CD4-positive, alpha-beta T cell treated with Interleukin-17A for 4 hours (primary cell): Measurements from ENCODE around the gene LRRC43.
A peak's percentile ranks its signal among the peaks of the same experiment; 100 is the strongest.
"Not testable (repeated sequence)": the region's sequence is repeated elsewhere in the genome, so short reads cannot be mapped to it uniquely, and the experiment has no call there.

Experiments
- DNase-seq: peaks from one replicate; pipeline ENCODE4 v3.0.0-alpha.2; 2020; ENCODE audit warnings: mixed read lengths

The LRRC43 gene

DNA sequence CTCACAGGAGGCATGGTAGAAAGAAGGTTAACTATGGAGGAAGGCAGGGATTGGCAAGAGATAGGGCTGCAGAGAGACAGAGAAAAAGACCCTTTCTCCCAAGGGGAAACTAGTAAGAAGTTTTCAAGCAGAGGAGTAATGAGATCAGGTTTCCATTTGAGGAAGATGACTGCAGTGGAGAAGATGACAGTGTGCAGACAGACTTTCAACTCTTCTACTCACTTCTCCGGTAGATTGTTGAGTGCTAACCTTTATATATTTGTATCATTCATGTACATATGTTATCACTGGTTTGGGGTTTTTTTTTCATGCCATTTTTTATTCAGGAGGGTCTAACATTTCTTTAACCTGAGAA, 14.7 kb downstream of the LRRC43 start:
- DNase-seq: no peak

DNA sequence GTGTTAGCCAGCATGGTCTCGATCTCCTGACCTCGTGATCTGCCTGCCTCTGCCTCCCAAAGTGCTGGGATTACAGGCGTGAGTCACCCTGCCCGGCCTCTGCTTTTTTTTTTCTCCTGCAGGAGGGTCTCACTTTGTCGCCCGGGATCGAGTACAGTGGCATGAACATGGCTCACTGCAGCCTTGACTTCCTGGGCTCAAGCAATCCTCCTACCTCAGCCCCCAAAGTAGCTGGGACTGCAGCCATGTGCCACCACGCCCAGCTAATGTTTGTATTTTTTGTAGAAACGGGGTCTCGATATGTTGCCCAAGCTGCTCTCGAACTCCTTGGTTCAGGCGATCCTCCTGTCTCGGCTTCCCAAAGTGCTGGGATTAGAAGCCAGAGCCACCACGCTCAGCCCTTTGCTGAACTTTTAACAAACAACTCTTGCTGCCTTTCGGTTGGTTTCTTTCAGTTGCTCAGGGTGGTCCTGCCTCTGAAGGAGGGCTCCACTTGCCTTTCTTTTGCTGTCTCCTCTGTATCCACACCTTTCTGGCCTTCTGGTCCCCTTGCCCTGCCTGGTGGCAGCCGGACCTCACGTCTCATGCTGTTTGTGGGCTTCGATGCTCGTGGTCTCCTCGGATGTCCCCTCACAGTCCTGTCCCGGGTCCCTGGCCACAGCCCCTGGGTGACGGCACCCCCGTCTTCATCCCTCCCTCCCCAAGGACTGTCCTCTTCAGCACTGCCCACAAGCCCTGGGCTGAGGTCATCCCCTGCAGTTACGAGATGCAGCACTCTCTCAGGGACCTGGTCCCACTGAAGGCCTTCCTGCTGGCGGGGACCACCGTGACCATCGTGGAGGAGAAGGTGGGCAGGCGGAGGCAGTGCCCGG, 16.8 kb downstream of the LRRC43 start:
- no peak for DNase-seq

DNA sequence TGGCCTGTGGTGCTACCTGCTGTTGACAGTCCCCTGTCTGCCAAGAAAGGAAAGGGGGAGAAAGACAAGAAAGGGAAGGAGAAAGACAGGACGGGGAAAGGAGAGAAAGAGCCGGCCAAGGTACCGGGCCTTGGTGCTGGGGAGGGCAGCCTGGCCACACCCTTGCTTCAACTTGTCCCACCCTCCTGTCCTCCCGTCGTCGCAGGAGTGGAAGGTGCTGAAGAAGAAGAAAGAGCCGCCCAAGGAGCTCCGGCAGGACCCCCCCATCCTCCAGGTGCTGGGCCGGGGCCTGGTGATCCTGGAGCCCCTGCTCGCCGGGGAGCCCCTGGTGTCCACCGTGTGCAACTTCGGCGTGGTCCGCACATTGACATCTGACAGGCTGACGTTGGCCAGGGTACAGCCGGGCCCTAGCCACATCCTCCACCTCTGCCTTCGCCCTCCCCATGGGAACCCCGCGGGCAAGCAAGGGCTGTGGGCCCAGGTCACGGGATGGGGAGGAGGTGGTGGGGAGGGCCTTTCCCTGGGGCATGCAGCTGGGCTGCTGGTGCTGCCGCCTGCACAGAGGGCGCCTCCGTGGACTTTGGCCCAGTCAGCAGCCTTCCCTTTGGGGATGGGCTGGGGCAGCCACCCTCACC, 17.7 kb downstream of the LRRC43 start:
- DNase-seq: no peak

DNA sequence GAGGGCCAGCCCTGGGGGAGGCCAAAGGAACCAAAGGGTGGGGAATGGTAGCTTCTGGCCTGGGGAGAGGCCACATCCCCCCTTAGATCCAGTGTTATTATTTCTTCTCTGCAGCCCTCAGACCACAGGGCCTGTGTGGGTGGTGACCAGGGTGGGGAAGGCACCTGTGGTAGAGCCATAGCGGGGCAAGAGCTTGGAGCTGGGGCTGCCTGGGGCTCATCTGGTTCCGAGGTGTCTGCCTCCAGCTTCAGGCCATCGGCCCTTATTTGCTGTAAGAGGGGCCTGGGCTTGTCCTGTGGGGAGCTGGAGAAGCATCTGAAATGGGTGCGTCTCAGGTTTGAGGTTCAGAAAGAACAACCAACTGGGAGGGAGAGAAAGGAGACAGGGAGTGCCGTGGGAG, 18.5 kb downstream of the LRRC43 start:
- DNase-seq: no peak

DNA sequence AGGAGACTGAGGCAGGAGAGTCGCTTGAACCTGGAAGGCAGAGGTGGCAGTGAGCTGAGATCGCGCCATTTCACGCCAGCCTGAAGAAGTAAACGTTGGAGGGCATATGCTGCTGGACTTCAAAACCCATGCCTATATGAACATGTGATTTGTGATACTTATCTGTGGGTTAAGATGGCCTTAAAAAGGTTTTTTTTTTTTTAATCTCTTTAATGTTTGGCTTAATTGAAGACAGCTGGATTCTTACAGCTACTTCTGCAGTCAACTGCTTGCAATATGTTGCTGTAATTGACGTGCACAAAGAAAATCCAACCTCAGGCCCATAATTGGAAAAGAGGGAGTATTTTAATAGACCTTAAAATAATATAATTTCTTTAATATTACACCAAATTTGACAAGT, 19.1 kb downstream of the LRRC43 start:
- no peak for DNase-seq

DNA sequence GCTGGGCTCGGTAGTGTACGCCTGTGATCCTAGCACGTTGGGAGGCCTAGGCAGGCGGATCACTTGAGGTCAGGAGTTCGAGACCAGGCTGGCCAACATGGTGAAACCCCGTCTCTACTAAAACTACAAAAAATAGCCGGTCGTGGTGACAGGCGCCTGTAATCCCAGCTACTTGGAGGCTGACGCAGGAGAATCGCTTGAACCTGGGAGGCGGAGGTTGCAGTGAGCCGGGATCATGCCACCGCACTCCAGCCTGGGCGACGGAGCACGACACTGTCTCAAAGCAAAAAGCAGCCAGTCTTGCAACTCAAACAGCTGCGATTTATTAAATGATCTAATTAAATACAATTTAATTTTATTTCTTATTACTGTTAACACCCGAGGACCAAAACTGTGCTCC, 19.9 kb downstream of the LRRC43 start:
- DNase-seq: not testable (repeated sequence)

DNA sequence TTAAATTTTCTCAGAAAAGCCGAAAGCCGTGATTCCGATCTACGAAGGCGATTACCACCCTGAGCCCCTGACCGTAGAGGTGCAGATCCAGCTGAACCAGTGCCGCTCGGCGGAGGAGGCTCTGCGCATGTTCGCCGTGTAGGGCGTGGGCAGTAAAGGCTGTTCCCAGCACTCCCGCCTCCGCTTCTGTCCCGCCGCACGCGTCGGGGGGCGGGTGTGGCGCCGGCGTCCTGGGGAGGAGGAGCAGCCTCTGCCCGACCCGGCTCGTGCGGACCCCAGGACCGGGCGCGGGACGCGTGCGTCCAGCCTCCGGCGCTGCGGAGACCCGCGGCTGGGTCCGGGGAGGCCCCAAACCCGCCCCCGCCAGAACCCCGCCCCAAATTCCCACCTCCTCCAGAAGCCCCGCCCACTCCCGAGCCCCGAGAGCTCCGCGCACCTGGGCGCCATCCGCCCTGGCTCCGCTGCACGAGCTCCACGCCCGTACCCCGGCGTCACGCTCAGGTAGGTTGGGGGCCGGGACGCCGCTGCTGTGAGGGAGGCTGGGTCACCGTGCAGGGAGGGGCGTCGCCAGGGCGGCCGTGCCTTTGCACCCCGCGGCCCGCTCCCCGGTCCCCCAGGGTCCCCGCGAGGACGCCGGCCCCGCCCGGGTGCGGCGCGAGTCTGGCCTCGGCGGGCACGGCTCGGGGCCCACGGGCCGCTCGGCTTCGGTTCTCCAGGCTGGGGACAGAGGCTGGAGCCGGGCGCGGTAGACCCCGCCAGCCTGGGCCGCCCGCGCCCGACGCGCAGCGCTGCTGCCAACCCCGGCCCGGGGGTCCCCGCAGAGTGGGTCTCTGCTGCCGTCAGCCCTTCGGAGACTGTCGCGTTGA, 20.6 kb downstream of the LRRC43 start, which contains the start of gene B3GNT4:
Gene B3GNT4, plus strand, starts transcription at position 409 of the 866 bp plus-strand sequence. CDS start 910 bp downstream, outside the sequence.
- DNase-seq: peak; percentile 87

DNA sequence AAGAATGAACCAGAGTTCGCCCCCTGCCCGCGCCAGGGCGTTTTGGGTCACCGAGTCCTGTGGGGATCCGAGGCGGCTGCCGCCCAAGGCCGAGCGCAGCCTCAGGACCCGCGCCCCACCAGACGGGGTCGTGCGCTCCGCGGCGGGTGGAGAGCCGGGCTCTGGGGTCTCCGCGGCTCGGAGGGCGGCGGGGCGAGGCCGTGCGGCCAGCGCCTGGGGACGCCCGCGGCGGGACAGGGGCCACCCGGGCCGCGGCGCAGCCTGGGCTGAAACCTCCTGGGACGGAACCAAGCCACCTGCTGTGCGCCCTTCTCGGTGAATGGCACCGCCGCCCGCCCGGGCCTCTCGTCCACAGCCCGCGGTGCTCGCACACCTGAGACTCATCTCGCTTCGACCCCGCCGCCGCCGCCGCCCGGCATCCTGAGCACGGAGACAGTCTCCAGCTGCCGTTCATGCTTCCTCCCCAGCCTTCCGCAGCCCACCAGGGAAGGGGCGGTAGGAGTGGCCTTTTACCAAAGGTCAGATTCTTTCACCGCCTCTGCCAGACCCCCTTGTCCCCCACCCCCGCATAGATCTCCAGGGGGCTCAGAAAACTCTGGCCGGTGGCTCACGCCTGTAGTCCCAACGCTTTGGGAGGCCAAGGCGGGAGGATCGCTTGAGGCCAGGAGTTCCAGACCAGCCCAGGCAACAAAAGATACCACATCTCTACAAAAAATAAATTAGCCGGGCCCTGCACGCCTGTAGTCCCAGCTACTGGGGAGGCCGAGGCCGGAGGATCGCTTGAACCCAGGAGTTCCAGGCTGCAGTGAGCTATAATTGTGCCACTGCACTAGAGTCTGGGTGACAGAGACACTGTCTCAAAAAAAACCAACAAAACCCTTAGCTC, 21.5 kb downstream of the LRRC43 start:
- DNase-seq: peak; percentile 50

DNA sequence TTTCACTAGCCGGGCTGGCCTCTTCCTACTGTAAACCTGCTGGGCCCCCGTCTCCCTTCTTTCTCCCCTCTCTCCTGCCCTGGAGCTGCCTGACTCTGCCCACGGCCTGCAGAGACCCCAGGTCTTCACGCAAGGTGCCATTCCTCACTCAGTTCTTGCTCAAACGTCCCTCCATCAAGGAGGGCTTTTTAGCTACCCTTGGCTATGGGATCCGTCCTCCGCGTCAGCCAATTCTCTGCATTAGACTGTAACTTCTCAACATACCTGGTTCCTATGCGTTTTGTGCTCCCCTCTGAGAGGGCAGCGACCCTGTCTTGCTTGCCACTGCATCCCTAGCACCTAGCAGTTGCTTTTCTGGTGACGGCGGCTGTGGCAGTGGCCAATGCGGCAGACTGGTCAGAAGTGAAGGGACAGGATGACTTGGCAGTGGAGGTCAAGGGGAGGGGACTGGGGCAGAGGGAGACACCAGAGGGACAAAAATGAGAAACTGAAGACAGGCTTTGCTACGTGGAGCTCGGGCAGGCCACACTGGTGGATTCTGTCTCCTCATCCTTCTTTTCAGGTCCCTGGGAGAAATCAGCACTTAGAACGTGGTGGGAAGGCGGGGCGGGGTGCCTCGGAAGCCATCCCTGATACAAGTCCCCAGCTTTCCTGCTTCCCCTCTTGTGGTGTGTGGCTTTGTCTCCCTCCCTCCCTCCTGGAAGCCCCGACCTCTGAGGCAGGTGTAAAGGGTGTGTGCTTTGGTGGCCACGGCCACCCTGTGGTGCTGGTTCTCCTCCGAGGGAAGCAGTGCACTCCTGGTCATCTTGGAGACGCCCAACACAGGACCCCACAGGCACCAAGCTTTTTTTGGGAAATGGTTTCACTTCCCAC, 22.4 kb downstream of the LRRC43 start:
- no peak for DNase-seq

DNA sequence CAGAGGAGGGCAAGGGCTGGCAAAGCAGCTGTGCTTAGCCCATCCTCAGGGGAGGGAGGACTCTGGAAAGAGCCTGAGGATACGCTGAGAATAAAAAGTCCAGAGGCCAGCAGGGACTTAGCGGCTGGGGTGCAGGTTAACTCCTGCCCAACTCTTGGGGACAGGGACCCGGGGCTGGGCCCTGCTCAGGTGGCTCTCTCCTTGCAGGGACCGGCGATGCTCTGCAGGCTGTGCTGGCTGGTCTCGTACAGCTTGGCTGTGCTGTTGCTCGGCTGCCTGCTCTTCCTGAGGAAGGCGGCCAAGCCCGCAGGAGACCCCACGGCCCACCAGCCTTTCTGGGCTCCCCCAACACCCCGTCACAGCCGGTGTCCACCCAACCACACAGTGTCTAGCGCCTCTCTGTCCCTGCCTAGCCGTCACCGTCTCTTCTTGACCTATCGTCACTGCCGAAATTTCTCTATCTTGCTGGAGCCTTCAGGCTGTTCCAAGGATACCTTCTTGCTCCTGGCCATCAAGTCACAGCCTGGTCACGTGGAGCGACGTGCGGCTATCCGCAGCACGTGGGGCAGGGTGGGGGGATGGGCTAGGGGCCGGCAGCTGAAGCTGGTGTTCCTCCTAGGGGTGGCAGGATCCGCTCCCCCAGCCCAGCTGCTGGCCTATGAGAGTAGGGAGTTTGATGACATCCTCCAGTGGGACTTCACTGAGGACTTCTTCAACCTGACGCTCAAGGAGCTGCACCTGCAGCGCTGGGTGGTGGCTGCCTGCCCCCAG, 23.4 kb downstream of the LRRC43 start:
- no peak for DNase-seq

DNA sequence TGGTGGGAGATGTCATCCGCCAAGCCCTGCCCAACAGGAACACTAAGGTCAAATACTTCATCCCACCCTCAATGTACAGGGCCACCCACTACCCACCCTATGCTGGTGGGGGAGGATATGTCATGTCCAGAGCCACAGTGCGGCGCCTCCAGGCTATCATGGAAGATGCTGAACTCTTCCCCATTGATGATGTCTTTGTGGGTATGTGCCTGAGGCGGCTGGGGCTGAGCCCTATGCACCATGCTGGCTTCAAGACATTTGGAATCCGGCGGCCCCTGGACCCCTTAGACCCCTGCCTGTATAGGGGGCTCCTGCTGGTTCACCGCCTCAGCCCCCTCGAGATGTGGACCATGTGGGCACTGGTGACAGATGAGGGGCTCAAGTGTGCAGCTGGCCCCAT, 24.1 kb downstream of the LRRC43 start:
- no peak for DNase-seq

DNA sequence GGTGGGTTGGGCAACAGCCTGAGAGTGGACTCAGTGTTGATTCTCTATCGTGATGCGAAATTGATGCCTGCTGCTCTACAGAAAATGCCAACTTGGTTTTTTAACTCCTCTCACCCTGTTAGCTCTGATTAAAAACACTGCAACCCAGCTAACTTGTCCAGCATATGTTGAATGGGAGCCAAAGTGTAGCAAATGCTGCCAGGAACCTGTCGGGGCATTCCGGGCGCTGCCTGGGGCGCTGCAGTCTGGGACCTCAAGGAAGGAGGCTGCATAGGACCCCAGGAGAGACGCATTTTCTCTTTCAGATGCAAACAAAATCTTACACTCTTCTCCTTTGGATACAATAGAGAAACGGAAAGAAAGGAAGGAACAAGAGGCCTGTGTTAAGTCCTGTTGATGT, 24.5 kb downstream of the LRRC43 start:
- DNase-seq: no peak

DNA sequence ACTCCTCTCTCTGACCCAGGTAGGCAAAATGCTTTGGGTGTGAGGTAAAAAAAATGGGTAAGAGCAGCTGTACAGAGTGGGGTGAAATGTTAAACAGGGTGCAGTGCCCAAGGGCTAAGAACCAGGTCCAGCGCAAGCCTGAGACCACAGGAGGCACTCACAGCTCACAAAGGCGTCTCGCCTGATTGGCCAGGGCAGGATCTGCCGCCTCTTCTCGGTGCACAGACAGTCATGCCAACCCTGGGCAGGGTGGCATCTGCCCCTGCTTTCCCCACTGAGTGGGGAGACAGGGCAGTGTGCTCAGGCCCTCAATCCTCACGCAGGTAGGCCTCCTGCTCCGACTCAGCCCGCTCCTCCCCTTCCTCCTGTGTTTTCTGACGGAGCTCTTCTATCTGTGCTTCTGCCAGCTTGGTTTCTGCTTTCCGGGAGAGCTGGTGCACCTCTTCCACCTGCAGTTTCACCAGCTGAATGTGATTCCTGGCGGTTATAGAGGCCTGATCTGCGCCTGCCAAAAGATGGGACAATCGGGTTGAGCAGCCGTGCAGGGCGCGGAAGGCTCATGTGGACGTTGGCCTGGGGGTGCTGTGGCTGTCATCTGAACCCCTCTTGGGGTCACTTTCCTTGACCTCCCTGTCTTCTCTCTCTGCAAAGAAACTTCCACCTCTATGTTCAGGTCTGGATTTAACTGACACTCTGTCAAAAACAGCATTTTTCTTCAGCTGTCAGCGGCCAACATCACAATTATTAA, 25.3 kb downstream of the LRRC43 start:
- no peak for DNase-seq

DNA sequence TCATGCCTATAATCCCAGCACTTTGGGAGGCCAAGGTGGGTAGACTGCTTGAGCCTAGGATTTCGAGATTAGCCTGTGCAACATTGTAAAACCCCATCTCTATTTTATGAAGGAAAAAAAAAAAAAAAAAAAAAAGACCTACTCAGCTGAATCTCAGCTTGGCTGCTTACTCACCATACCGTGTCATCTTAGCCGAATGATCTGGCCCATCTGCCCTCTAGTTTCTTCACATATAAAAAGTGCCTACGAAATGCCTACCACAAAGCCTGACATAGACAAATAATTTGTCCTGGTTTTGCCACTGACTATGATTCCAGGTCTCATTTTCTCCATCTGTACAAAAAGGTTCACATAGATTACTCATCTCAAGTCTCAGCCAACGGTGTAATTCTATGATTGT, 32.8 kb downstream of the LRRC43 start:
- DNase-seq: no peak

DNA sequence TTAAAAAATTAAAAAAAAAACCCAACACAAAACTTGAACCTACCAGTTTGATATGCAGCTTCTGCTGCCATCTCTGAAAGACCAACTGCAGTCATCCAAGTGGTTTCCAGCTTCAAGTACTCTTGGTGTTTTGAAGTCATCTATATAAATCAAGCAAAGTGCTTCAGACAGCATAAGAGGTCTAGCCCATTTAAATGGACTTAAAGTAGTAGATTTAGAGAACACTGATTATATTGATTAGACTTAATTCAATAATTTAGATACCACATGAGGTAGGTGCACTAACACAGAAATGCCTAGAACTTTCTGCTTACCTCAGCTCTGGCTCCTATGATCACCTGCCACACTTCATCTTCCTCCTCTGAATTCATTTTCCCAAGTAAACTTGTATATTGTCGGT, 33.5 kb downstream of the LRRC43 start:
- no peak for DNase-seq

DNA sequence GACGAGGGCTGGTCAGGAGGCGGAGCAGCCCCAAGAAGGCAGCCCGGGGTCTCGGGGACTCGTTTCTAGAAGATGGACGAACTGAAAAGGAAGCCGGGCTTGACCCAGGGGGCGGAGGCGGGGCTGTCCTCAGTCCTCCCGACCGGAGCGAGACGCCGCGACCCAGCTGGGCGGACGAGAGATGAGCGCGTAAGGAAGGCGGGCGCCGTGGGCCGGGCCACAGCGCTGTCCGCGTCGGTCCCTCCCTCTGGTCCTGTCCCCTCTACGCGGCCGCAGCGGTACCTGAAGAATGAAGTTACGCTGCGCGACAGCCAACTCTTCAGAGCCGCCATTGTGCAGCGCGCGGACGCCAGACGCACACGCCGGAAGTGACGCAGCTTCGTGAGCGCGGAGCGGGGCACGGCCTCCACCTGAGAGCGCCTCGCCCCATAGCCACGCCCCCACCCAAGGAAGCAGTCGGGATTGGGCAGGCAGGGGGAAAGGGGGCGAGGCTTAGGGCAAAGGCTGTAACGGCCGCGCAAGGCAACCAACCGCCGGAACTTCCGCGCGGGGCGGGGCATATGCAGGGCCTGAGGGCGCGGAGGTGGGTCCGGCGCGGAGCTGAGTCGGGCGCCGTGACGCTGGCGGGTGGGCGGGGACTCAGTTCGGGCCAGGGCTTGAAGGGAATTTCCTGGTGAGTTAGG, 42.9 kb downstream of the LRRC43 start, which contains the start of gene DIABLO:
Gene DIABLO, minus strand, starts transcription at position 370 of the 683 bp plus-strand sequence. Its CDS starts 38 bp downstream, at position 332.
- peak; percentile 100 for DNase-seq

DNA sequence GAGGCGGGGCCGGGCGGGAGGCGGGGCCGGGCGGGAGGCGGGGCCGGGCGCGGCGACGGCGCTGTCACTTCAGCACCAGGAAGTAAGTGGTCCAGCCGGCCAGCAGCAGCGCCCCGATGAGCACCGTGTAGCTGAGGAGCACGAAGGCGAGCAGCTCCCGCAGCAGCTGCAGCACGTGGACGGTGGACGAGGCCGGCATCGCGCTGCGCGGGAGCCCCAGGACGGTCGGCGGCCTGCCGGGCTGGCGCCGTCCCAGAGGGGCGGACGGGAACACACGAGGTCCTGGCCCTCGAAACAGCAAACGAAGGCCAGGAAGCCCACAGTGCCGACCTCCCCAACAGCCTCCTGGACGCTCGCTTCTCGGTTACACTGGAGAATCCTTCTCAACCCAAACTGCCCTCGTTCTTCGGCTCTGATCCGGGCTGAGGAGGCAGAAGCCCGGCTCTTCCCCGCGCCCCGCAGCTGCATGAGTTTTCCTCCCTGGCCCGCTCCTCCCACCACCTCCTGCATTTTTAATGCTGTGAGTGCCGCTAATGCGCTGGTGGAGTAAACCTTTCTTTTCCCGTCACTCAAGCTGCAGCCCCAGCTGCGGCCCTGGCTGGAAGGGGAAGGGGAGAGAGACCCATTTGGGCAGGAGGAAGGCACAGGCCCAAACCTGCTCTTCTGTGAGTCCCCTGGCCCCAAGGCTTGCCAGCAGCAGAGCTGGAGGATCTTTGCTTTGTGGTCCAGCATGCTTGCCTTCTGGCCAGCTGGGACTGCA, 43.6 kb downstream of the LRRC43 start:
- no peak for DNase-seq

DNA sequence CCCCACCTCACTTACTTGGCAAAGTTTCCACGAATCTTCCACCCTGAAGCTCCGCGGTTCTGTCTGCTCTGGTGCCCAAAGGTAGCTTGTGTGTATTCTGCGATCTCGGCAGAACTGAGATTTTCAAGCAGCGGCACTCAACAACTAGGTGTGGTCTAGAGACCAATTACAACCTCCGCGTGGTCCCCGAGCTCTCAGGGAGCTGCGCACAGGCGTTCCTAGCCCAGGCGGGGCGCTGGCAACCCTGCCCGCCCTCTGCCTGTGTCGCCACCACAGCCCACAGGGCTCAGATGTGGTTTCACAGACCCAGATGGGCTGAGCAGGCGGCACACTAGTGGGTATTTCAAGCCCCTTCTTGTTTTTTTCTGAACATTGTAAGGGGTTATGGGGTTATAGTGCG, 44.4 kb downstream of the LRRC43 start:
- DNase-seq: peak; percentile 33
